DMS79 (cell line): ENCODE results near the gene ZNRF2.

Source experiments
- DNase-seq: peaks from one replicate; lab custom pipeline; 2025; lab: John Stamatoyannopoulos, UW

ZNRF2 gene

DNA sequence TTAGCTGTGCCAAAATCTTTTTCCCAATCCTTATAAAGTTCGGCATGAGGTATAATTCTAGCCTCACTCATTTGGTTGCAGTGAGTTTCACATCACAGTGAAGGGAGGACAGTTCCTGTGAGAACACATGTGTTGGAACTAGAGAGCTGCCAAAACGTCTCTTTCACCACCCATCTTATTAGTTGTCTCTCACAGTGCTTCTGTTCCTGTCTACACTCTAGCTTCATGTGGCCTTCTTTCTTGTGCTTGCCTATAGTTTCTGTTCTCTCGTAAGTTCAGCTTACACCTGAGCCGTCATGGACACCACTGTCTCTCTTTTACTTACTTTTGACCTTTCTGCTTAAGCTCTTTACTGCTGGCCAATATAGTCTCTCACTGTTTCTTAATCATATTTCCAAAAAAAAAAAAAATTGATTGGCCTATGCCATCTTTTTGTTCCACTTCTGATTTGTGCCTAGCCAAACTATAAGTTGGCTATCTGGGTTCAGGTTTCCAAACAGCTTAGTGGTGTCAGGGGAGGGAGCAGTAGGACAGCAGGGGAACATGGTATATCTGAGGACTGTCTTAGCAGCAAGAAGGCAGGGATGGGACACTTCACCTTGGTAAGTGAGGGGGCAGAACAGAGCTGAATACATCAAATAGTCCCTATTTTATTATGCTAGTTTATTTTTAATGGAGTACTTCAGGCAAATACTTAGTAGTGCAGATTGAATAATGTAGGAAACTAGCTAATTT is 38.0 kb downstream of the ZNRF2 start:
- DNase-seq = no peak

DNA sequence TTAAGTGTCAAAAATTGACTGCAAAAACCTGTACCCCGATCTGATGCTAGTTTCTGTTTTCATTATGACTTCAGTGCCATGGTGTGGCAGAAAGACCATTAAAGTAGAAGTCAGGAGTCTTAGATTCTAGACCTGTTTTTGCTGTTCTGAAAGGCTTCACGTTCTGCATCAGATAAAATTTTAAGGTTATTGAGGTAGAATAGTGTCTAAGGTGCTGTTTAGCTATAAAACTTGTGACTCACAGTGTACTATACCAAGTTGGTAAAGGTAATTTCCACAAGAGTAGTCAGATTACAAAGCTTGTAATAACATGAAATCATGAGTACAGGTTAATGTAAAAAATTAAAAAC is 38.6 kb downstream of the ZNRF2 start:
- DNase-seq = no peak

GRCh38 chr7:30327813-30328212 is 43.4 kb downstream of the ZNRF2 start:
- no peak for DNase-seq

- DNase-seq = no peak
Measured at GRCh38 chr7:30328381-30328780, 44.0 kb downstream of the ZNRF2 start.

DNA sequence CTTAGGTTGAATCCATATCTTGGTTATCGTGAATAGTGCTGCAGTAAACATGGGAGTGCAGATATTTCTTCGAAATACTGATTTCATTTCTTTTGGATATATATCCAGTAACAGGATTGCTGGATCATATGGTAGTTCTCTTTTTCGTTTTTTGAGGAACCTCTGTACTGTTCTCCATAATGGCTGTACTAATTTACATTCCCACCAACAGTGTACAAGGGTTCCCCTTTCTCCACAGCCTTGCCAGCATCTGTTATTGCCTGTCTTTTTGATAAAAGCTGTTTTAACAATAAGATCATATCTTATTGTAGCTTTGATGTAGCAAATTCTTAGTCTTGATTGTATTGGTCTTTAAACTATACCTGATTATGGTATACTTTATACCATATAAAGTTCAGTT is 45.3 kb downstream of the ZNRF2 start:
- no peak for DNase-seq

DNA sequence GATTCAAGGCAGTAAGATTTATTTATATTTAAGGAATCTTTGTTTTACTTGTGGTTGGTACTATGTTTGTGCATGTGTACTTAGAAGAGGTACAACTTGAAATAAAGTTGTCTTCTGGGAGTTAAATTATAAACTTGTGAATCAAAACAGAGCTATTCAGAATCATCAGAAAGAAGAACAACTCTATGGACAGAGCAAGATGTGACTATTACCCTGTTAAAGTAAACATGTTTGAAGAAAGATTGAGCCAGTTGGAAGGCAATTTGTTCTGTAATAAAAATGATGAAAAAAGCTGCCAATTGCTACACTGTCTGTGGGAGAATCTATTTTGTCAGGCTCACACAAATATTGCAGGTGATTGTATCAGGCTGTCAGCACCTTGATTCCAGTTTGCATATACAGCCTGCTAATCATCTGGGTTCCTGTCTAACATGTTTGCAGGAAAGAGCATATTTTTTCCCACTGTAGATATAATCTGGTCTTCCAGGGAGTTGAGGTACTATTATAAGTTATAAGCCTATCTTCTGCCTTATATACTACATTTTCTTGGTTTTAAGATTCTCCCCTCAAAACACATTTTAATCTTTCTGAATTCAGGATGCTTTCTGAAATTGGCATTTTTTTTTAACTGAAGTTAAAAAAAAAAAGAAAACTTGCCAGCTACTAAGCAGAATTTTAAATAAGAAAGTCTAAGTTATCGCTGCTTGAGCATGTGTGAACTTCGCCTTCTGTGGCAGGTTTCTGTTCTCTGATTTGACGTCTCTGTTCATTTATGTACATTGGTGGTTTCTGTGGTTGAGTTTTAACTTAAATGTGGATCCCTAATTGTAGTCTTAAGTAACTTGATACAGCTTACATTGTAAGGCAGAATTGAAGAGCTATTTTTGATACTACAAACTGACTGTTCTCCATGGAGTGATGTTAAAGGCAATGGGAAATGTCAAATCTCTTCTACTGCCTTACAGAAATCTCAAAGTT is 46.0 kb downstream of the ZNRF2 start:
- DNase-seq = no peak

- DNase-seq = no peak
Measured at GRCh38 chr7:30331338-30331737, 46.9 kb downstream of the ZNRF2 start.

- no peak for DNase-seq
Measured at GRCh38 chr7:30332549-30332948, 48.2 kb downstream of the ZNRF2 start.

DNA sequence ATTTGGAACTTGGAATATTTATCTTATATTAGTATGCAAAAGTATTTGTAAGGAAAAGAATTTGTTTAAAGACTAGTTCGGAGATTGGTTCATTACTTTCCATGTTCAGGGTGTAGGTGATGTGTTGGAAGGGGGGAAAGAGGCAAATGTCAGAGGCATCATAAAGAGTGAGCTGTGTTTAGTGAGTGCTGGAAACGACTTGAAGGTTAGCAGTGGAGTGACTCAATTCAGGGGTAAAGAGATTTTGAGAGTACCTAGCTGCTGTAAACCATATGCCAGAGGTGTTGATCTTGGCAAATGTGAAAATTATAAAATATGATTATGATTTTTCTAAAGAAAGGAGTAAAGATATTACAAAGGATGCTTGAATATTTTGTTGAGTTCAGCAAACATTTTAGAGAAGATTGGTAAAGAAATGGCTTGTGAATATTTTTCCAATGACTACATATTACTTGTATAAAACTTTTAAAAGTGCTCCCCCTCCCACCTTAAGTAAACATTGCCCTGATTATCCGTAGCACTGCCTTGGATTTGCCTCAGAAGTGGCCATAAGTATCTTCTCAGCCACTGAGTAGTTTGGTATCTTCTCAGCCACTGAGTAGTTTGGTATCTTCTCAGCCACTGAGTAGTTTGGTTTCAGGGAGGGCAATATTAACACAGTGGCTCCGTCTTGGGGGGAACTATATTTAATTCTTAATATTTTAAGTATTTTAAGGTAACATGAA is 51.5 kb downstream of the ZNRF2 start:
- DNase-seq = no peak

GRCh38 chr7:30344513-30344912 is 60.1 kb downstream of the ZNRF2 start:
- no peak for DNase-seq

GRCh38 chr7:30347226-30348082 is 63.1 kb downstream of the ZNRF2 start:
- no peak for DNase-seq

GRCh38 chr7:30348083-30348560 is 63.7 kb downstream of the ZNRF2 start:
- DNase-seq = peak; percentile 5

DNA sequence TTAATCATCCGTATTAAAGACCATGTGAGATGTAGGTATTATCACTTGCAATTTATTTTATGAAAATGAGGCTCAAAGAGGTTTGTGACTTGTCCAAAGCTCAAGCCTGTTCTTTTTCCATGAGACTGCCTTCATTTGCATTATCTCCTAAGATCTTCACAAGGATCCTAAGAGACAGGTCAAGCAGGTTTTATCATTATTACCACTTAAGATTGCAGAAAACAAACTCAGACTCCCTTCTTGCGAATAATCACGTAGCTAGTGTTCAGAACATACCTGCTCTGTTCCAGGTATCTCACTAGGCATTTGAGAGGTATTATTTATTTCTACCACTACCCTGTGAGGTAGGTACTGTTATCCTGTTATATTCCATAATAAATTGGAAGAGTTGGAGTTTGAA is 64.8 kb downstream of the ZNRF2 start:
- no peak for DNase-seq

GRCh38 chr7:30349816-30350215 is 65.4 kb downstream of the ZNRF2 start:
- no peak for DNase-seq

- no peak for DNase-seq
Measured at GRCh38 chr7:30351286-30351685, 66.9 kb downstream of the ZNRF2 start.

DNA sequence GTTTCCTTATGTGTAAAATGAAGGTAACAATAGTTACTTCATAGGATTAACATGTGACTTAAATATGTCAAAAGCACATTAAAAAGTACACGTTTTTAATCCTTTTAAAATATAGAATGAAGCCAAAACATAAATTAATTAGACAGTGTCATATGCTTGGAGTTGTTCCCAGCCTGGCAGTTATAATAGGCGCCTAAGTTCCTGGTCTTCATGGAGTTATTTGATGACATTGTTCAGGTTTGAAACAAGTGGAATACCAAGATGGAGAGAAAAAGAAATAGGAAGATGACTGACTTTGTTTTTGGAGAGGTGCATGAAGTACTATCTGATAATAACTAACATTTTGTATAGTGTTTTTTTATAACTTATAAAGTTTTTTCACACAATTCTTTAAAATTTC is 67.3 kb downstream of the ZNRF2 start:
- no peak for DNase-seq

- DNase-seq = no peak
Measured at GRCh38 chr7:30352169-30352568, 67.8 kb downstream of the ZNRF2 start.

DNA sequence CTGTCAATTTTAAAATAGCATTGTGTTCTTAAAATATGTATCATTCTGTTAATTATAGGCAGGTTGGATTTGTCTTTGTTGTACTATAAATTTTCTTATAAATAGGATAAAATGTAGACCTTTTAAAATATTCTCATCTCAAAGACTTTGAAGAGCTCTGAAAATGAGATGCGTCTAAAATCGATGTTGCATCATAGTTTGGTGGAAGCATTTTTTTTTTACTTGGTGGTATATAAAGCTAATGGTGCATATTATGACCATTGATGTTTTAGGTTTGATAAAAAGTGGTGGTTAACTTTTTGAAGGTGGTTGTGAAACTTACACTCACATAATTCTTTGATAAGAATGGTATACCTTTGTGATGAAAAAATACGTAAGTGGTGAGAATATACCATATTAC is 69.1 kb downstream of the ZNRF2 start:
- DNase-seq = no peak

GRCh38 chr7:30353932-30354607 is 69.7 kb downstream of the ZNRF2 start:
- no peak for DNase-seq

DNA sequence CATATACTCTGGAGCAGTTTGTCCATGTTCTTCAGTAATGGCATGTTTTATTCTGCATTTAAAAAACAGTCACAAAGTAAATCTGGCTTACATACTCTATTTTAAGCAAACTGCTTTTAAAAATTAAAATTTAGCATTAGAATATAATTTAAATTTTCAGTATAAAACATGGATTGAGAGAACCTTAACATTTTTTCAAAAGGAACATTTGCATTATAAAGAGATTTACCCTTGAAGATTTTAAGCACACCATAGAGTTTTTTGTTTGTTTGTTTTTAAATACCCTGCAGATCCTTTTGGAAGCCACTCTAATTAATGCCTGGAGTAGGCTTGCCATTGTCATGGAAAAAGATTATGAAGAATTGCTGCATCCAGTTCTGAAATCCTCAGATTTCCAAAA is 70.4 kb downstream of the ZNRF2 start:
- no peak for DNase-seq

- no peak for DNase-seq
Measured at GRCh38 chr7:30359957-30360356, 75.6 kb downstream of the ZNRF2 start.
